NT2/D1 (cell line): Measurements from ENCODE around the gene TAB3.

Experiments
- DNase-seq: peaks from one replicate; pipeline ENCODE4 v3.0.0-alpha.2; 2011; ENCODE audit warnings: low read depth, low spot score
- H3K27me3 ChIP-seq: 2 replicates; pipeline ENCODE4 v1.6.0; 2011; ENCODE audit warnings: mild to moderate bottlenecking; ENCODE audit not compliant: insufficient read length, insufficient read depth
- H3K36me3 ChIP-seq: 2 replicates; pipeline ENCODE4 v1.6.1; 2011; ENCODE audit warnings: mild to moderate bottlenecking, low read length, mixed read lengths; ENCODE audit not compliant: insufficient read depth, insufficient read length
- H3K4me1 ChIP-seq: 2 replicates; pipeline ENCODE4 v1.5.1; 2011; ENCODE audit not compliant: insufficient read depth, insufficient read length
- H3K4me3 ChIP-seq: 2 replicates; pipeline ENCODE4 v1.5.1; 2011; ENCODE audit warnings: low read depth; ENCODE audit not compliant: insufficient read length
- H3K9ac ChIP-seq: 2 replicates; pipeline ENCODE4 v1.6.0; 2011; ENCODE audit warnings: low read depth; ENCODE audit not compliant: insufficient read length
- H3K9me3 ChIP-seq: 2 replicates; pipeline ENCODE4 v1.5.1; 2011; ENCODE audit warnings: mild to moderate bottlenecking, low read length; ENCODE audit not compliant: insufficient read depth
- SUZ12 ChIP-seq: IDR thresholded peaks from 2 replicates; pipeline ENCODE4 v1.6.1; 2011; ENCODE audit not compliant: insufficient read length, insufficient read depth; ENCODE audit errors: extremely low read depth
- YY1 ChIP-seq: IDR thresholded peaks from 2 replicates; pipeline ENCODE4 v1.6.1; 2011; ENCODE audit not compliant: insufficient read length, insufficient read depth
- ZNF274 ChIP-seq: IDR thresholded peaks from 2 replicates; pipeline ENCODE4 v1.6.1; 2011; ENCODE audit warnings: mild to moderate bottlenecking, low read depth, low read length

Gene TAB3

GRCh38 chrX:30889147-30890140, at the start of gene TAB3:
TAB3 (minus strand) TSS chrX:30889254; CDS start chrX:30859588, 29,666 bp downstream.
- peaks cover 13% of the 10 kb centered on the region for H3K36me3 ChIP-seq
- no peaks in the 10 kb centered on the region for H3K9me3 ChIP-seq
- H3K4me1 ChIP-seq = no peaks in the 10 kb centered on the region
- DNase-seq = peak; percentile 93
- H3K27me3 ChIP-seq = no peaks in the 10 kb centered on the region
- TF ChIP-seq YY1 (peak; percentile 96), ZNF274 (no peak), SUZ12 (no peak)
- H3K4me3 ChIP-seq = peak within 1 kb of the TSS; percentile 84
- peak within 1 kb of the TSS; percentile 85 for H3K9ac ChIP-seq

- DNase-seq = no peak
- Histone ChIP-seq H3K4me1 (no peaks in the 10 kb centered on the region), H3K4me3 (no peak overlapping the region), H3K27me3 (no peaks in the 10 kb centered on the region), H3K9ac (no peak overlapping the region), H3K36me3 (no peaks in the 10 kb centered on the region), H3K9me3 (no peaks in the 10 kb centered on the region; the same call in 1 of the 2 replicates)
- no peak for TF ChIP-seq SUZ12
- TF ChIP-seq YY1 = no peak
- TF ChIP-seq ZNF274 = no peak
These were observed 49.2 kb upstream of the TAB3 start for GRCh38 chrX:30938295-30938694.

GRCh38 chrX:30935985-30936384, 46.9 kb upstream of the TAB3 start:
- Histone ChIP-seq H3K36me3 (no peaks in the 10 kb centered on the region), H3K27me3 (no peaks in the 10 kb centered on the region), H3K9me3 (no peaks in the 10 kb centered on the region; the same call in 1 of the 2 replicates), H3K9ac (no peak overlapping the region), H3K4me3 (no peak overlapping the region), H3K4me1 (no peaks in the 10 kb centered on the region)
- DNase-seq = no peak
- peak; percentile 44 for TF ChIP-seq YY1
- TF ChIP-seq ZNF274 = no peak

- Histone ChIP-seq H3K9me3 (no peaks in the 10 kb centered on the region; the same call in 1 of the 2 replicates), H3K36me3 (no peaks in the 10 kb centered on the region), H3K4me1 (no peaks in the 10 kb centered on the region), H3K9ac (no peak overlapping the region), H3K27me3 (no peaks in the 10 kb centered on the region), H3K4me3 (no peak overlapping the region)
- no peak for TF ChIP-seq YY1
- TF ChIP-seq ZNF274 = no peak
- TF ChIP-seq SUZ12 = no peak
- no peak for DNase-seq
These were observed 42.9 kb upstream of the TAB3 start for GRCh38 chrX:30931920-30932319.

- Histone ChIP-seq H3K27me3 (no peaks in the 10 kb centered on the region), H3K4me1 (no peaks in the 10 kb centered on the region), H3K9ac (no peak overlapping the region), H3K4me3 (no peak overlapping the region), H3K36me3 (no peaks in the 10 kb centered on the region), H3K9me3 (no peaks in the 10 kb centered on the region; the same call in 1 of the 2 replicates)
- no peak for DNase-seq
- TF ChIP-seq YY1 = no peak
- no peak for TF ChIP-seq SUZ12
- TF ChIP-seq ZNF274 = no peak
These were observed 41.6 kb upstream of the TAB3 start for GRCh38 chrX:30930679-30931078.

GRCh38 chrX:30930143-30930542, 41.1 kb upstream of the TAB3 start:
- Histone ChIP-seq H3K9ac (no peak overlapping the region), H3K36me3 (no peaks in the 10 kb centered on the region), H3K9me3 (no peaks in the 10 kb centered on the region; the same call in 1 of the 2 replicates), H3K4me1 (no peaks in the 10 kb centered on the region), H3K27me3 (no peaks in the 10 kb centered on the region), H3K4me3 (no peak overlapping the region)
- no peak for TF ChIP-seq SUZ12
- no peak for TF ChIP-seq ZNF274
- no peak for TF ChIP-seq YY1
- DNase-seq = no peak

- H3K9me3 ChIP-seq = no peaks in the 10 kb centered on the region
- TF ChIP-seq ZNF274 = no peak
- no peak for TF ChIP-seq YY1
- TF ChIP-seq SUZ12 = no peak
- H3K9ac ChIP-seq = no peak overlapping the region
- no peaks in the 10 kb centered on the region for H3K27me3 ChIP-seq
- H3K4me3 ChIP-seq = no peak overlapping the region
- H3K4me1 ChIP-seq = no peaks in the 10 kb centered on the region
- no peaks in the 10 kb centered on the region for H3K36me3 ChIP-seq
- DNase-seq = no peak
These were observed 31.2 kb upstream of the TAB3 start for GRCh38 chrX:30920271-30920670.
